ENCODE measurements around the gene ZNF827. TPM values are rescaled to one million over a fixed set of nuclear protein-coding genes. Genes with fewer than 3 reads are reported as not detected.

Gene ZNF827
- total and polyA plus RNA-seq, 2 of the 13 experiments (the other 11 are each of a cell fraction or from before 2014, with no cell fraction given), result 2.8 TPM

GRCh38 chr4:145735347-145735675 is 203.3 kb downstream of the ZNF827 start:
- Histone ChIP-seq H3K4me3 (replicated peaks in 1 of 3; ENCODE audit: insufficient read depth in 1 of 3, low read depth in 2 of 3, low read length in 3 of 3) (no peak overlapping the region), H2AFZ (ENCODE audit: low read length) (no peak overlapping the region), H3K4me2 (ENCODE audit: low read depth, low read length) (no peak overlapping the region), H3K79me2 (ENCODE audit: insufficient read depth, low read length) (no peaks in the 10 kb centered on the region), H3K27ac (ENCODE audit: extremely low read length, insufficient read depth, low read length) (no peak overlapping the region), H3K27me3 (ENCODE audit: control insufficient read depth in 1 of 2, insufficient read depth in 2 of 2, low read length in 2 of 2) (peaks cover 0 to 30% of the 10 kb centered on the region in 2 experiments; a peak in 3 of 5 replicates), H4K20me1 (ENCODE audit: insufficient read depth, low read length) (no peaks in the 10 kb centered on the region), H3K4me1 (ENCODE audit: insufficient read depth, low read length) (peaks cover 24% of the 10 kb centered on the region), H3K36me3 (replicated peaks in 1 of 2; ENCODE audit: control insufficient read depth in 1 of 2, insufficient read depth in 2 of 2, low read length in 2 of 2) (no peaks in the 10 kb centered on the region), H3K9ac (ENCODE audit: insufficient read depth, low read depth, low read length) (no peak overlapping the region), H3K9me3 (ENCODE audit: low read length) (no peaks in the 10 kb centered on the region)
- DNase-seq (ENCODE audit: low spot score) (peak; percentile 47), ATAC-seq (no peak), FAIRE-seq (no peak)
- WGBS (ENCODE audit: low lambda C conversion rate), result 0% methylated on average over 2 of the region's 2 CpGs
- in situ Hi-C loops (cut with HindIII; ENCODE audit: extremely low pct_ligation_motif_present, low pct_unique_long_range_greater_than_20kb) (loop anchor here (10.0 kb wide), 1 partner anchor 199 kb away; the partner anchor contains the start of gene ZNF827), intact Hi-C loops (cut with micrococcal nuclease; ENCODE audit: unreplicated experiment) (no loop called here)
- POLR2A ChIA-PET, result no interaction called here
- CTCF ChIA-PET (ENCODE audit: low intra/inter-chr PET ratio, low total read pairs), result no interaction called here
- no peak for TF ChIP-seq ZNF646 (CRISPR knock-in tag; IDR thresholded peaks at IDR 0.05)
- TF ChIP-seq ZNF891 (CRISPR knock-in tag; IDR thresholded peaks at IDR 0.05), result no peak
- no peak for TF ChIP-seq CENPX (CRISPR knock-in tag; IDR thresholded peaks at IDR 0.05)
- TF ChIP-seq THYN1 (CRISPR knock-in tag; IDR thresholded peaks at IDR 0.05; ENCODE audit: borderline replicate concordance, low read depth), result no peak
- TF ChIP-seq SYNCRIP (IDR thresholded peaks at IDR 0.05; ENCODE audit: insufficient read depth, low read depth, low read length), result no peak
- no peak for TF ChIP-seq SSRP1 (CRISPR knock-in tag; IDR thresholded peaks at IDR 0.05)
- TF ChIP-seq, protein P1, sequence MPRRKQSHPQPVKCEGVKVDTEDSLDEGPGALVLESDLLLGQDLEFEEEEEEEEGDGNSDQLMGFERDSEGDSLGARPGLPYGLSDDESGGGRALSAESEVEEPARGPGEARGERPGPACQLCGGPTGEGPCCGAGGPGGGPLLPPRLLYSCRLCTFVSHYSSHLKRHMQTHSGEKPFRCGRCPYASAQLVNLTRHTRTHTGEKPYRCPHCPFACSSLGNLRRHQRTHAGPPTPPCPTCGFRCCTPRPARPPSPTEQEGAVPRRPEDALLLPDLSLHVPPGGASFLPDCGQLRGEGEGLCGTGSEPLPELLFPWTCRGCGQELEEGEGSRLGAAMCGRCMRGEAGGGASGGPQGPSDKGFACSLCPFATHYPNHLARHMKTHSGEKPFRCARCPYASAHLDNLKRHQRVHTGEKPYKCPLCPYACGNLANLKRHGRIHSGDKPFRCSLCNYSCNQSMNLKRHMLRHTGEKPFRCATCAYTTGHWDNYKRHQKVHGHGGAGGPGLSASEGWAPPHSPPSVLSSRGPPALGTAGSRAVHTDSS (CRISPR knock-in tag; conservative IDR thresholded peaks at IDR 0.05), result no peak
- no peak for TF ChIP-seq ZNF44 (CRISPR knock-in tag; IDR thresholded peaks at IDR 0.05)
- TF ChIP-seq FOXA1 (IDR thresholded peaks at IDR 0.05), result no peak
- no peak for TF ChIP-seq FOXA1 (CRISPR knock-in tag; IDR thresholded peaks at IDR 0.05)
- TF ChIP-seq TRIM24 (CRISPR knock-in tag; IDR thresholded peaks at IDR 0.05), result no peak
- TF ChIP-seq, protein P2, sequence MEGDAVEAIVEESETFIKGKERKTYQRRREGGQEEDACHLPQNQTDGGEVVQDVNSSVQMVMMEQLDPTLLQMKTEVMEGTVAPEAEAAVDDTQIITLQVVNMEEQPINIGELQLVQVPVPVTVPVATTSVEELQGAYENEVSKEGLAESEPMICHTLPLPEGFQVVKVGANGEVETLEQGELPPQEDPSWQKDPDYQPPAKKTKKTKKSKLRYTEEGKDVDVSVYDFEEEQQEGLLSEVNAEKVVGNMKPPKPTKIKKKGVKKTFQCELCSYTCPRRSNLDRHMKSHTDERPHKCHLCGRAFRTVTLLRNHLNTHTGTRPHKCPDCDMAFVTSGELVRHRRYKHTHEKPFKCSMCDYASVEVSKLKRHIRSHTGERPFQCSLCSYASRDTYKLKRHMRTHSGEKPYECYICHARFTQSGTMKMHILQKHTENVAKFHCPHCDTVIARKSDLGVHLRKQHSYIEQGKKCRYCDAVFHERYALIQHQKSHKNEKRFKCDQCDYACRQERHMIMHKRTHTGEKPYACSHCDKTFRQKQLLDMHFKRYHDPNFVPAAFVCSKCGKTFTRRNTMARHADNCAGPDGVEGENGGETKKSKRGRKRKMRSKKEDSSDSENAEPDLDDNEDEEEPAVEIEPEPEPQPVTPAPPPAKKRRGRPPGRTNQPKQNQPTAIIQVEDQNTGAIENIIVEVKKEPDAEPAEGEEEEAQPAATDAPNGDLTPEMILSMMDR (CRISPR knock-in tag; IDR thresholded peaks at IDR 0.05), result no peak
- no peak for TF ChIP-seq PLSCR1 (CRISPR knock-in tag; IDR thresholded peaks at IDR 0.05; ENCODE audit: borderline replicate concordance)
- no peak for TF ChIP-seq ZNF333 (CRISPR knock-in tag; IDR thresholded peaks at IDR 0.05; ENCODE audit: borderline replicate concordance)
- no peak for TF ChIP-seq STAG1 (CRISPR knock-in tag; IDR thresholded peaks at IDR 0.05)
- BruUV-seq (replicated peaks), result no TSS peak

Data from HepG2 (cell line).